Fibroblast of lung (primary cell): ENCODE data around the gene ITPKA.

Experiments used
- CTCF ChIP-seq, 2 donors: IDR thresholded peaks in 1 of 2; conservative IDR thresholded peaks in 1 of 2; 1 replicate in 1 of 2; 2 replicates in 1 of 2; pipeline ENCODE4 v1.5.1; 2011 to 2012; ENCODE audit warnings: low read length in 2 of 2, control low read depth in 1 of 2, inconsistent platforms in 1 of 2, low read depth in 1 of 2, mild to moderate bottlenecking in 1 of 2
- EZH2 ChIP-seq: IDR thresholded peaks from 2 replicates; pipeline ENCODE4 v1.5.1; 2012; ENCODE audit warnings: low read length, control low read depth, mild to moderate bottlenecking; ENCODE audit errors: missing control alignments

GRCh38 chr15:41530363-41530956 lies 36.8 kb downstream of the ITPKA start:
- TF ChIP-seq CTCF (conservative IDR thresholded peaks at IDR 0.05 in 1 of 2, IDR thresholded peaks at IDR 0.05 in 1 of 2; ENCODE audit: low read depth in 1 of 2, low read length in 2 of 2) = no peak
- no peak for TF ChIP-seq EZH2
